Skeletal muscle tissue (tissue), 4 donors: ENCODE data around the gene TNIP1. TPM values are rescaled to one million over a fixed set of nuclear protein-coding genes. Genes with fewer than 3 reads are reported as not detected.

Experiments used
- H3K27ac ChIP-seq: one replicate; pipeline ENCODE4 v1.7.0; 2013; ENCODE audit warnings: mild to moderate bottlenecking, low read depth, low read length, inconsistent platforms
- H3K27me3 ChIP-seq, 3 donors: one replicate each; pipeline ENCODE4 v1.7.0; 2013; ENCODE audit warnings: low read length in 3 of 3; ENCODE audit not compliant: control insufficient read depth in 3 of 3, insufficient read depth in 3 of 3
- H3K36me3 ChIP-seq, 3 donors: one replicate each; pipeline ENCODE4 v1.7.0; 2013; ENCODE audit warnings: low read length in 3 of 3; ENCODE audit not compliant: control insufficient read depth in 3 of 3, insufficient read depth in 3 of 3
- H3K4me1 ChIP-seq, 3 donors: one replicate each; pipeline ENCODE4 v1.7.0; 2013; ENCODE audit warnings: low read length in 3 of 3, mild to moderate bottlenecking in 3 of 3; ENCODE audit not compliant: control insufficient read depth in 3 of 3, insufficient read depth in 3 of 3
- H3K4me3 ChIP-seq, 3 donors: one replicate each; pipeline ENCODE4 v1.7.0; 2013; ENCODE audit warnings: low read length in 3 of 3
- H3K9ac ChIP-seq, 3 donors: one replicate each; pipeline ENCODE4 v1.7.0; 2013; ENCODE audit warnings: low read length in 3 of 3, mild to moderate bottlenecking in 3 of 3, moderate library complexity in 2 of 3, low read depth in 1 of 3
- H3K9me3 ChIP-seq, 3 donors: one replicate each; pipeline ENCODE4 v1.7.0; 2013; ENCODE audit warnings: low read length in 3 of 3; ENCODE audit not compliant: control insufficient read depth in 3 of 3
- total RNA-seq: library from RNA; depleted of rRNA; stranded (reverse); fragments of >200 nt; gene quantifications from one replicate; pipeline ENCODE4 v1.2.3, GENCODE V29; 2014
- donor health status: Osteomylitis.

Gene TNIP1
- 42.8 TPM for total RNA-seq

GRCh38 chr5:151080613-151081430 lies at the start of gene TNIP1:
TSS of gene TNIP1 (minus strand) at chr5:151081034. CDS start at chr5:151065095, 15,939 bp downstream.
- no peaks in the 10 kb centered on the region for H3K27me3 ChIP-seq
- H3K27ac ChIP-seq, result peak within 1 kb of the TSS; percentile 100
- peaks cover 4 to 15% (median 6%) of the 10 kb centered on the region in 3 donors for H3K36me3 ChIP-seq
- peak within 1 kb of the TSS; percentile 81 to 92 (median 90) for H3K4me3 ChIP-seq
- peak within 1 kb of the TSS; percentile 99 to 100 (median 99) for H3K9ac ChIP-seq
- peaks cover 69 to 89% (median 70%) of the 10 kb centered on the region in 3 donors for H3K4me1 ChIP-seq
- no peaks in the 10 kb centered on the region for H3K9me3 ChIP-seq

DNA sequence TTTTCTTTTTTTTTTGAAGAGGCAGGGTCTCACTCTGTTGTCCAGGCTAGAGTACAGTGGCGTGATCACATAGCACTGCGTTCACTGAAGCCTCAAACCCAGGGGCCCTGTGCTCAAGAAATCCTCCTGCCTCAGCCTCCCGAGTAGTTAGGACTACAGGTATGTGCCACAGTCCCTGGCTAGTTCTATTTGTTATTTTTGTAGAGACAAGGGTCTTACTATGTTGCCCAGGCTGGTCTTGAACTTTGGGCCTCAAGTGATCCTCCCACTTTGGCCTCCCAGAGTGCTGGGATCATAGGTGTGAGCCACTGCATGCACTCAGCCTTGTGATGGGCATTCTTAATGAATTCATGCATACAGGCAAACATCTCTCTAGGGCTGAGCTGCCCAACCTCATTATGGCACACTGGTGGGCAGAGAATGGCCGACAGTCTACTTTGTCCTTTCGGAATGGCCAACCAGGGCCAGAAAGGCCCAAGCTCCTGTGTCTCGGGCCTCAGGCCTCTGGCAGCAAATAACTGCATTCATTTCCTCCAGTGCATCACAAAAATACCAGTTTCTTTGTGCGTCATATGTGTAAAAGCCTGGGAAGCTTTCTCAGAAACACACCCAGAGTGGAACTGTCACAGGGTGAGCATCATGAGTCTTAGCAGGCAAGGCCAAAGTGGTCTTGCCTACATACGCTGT lies 49.5 kb upstream of the TNIP1 start:
- no peaks in the 10 kb centered on the region for H3K27me3 ChIP-seq
- no peak overlapping the region for H3K27ac ChIP-seq
- no peaks in the 10 kb centered on the region for H3K9me3 ChIP-seq
- H3K36me3 ChIP-seq, result peaks cover 80 to 87% (median 86%) of the 10 kb centered on the region in 3 donors
- no peak overlapping the region for H3K4me3 ChIP-seq
- H3K4me1 ChIP-seq, result peaks cover 12 to 15% (median 14%) of the 10 kb centered on the region in 3 donors
- no peak overlapping the region for H3K9ac ChIP-seq

- Histone ChIP-seq H3K27ac (no peak overlapping the region), H3K27me3 (no peaks in the 10 kb centered on the region), H3K36me3 (peaks cover 66 to 75% (median 72%) of the 10 kb centered on the region in 3 donors), H3K9me3 (no peaks in the 10 kb centered on the region), H3K9ac (no peak overlapping the region), H3K4me1 (peaks cover 28 to 31% (median 28%) of the 10 kb centered on the region in 3 donors), H3K4me3 (no peak overlapping the region)
These were observed 48.0 kb upstream of the TNIP1 start for GRCh38 chr5:151128817-151129216.

GRCh38 chr5:151127926-151128325 lies 47.1 kb upstream of the TNIP1 start:
- Histone ChIP-seq H3K9me3 (no peaks in the 10 kb centered on the region), H3K36me3 (peaks cover 60 to 71% (median 68%) of the 10 kb centered on the region in 3 donors), H3K9ac (no peak overlapping the region), H3K27me3 (no peaks in the 10 kb centered on the region), H3K4me3 (no peak overlapping the region), H3K27ac (no peak overlapping the region), H3K4me1 (peaks cover 37 to 40% (median 37%) of the 10 kb centered on the region in 3 donors)

- Histone ChIP-seq H3K9ac (peak overlapping the region in 1 of 3 donors; percentile 7), H3K36me3 (peaks cover 60 to 71% (median 69%) of the 10 kb centered on the region in 3 donors), H3K27ac (peak overlapping the region; percentile 89), H3K9me3 (no peaks in the 10 kb centered on the region), H3K4me1 (peaks cover 52 to 57% (median 52%) of the 10 kb centered on the region in 3 donors), H3K27me3 (no peaks in the 10 kb centered on the region), H3K4me3 (no peak overlapping the region)
These were observed 45.4 kb upstream of the TNIP1 start for GRCh38 chr5:151126199-151126645.

- H3K4me1 ChIP-seq, result peaks cover 52 to 57% (median 52%) of the 10 kb centered on the region in 3 donors
- H3K9me3 ChIP-seq, result no peaks in the 10 kb centered on the region
- no peaks in the 10 kb centered on the region for H3K27me3 ChIP-seq
- peaks cover 55 to 71% (median 69%) of the 10 kb centered on the region in 3 donors for H3K36me3 ChIP-seq
- H3K4me3 ChIP-seq, result no peak overlapping the region
- no peak overlapping the region for H3K9ac ChIP-seq
- peak overlapping the region; percentile 89 for H3K27ac ChIP-seq
These were observed 44.6 kb upstream of the TNIP1 start for GRCh38 chr5:151125421-151125820.

GRCh38 chr5:151123897-151124751 lies 43.3 kb upstream of the TNIP1 start:
- peak overlapping the region; percentile 32 to 74 (median 57) for H3K9ac ChIP-seq
- no peaks in the 10 kb centered on the region for H3K27me3 ChIP-seq
- H3K27ac ChIP-seq, result peak overlapping the region; percentile 89
- peaks cover 60 to 70% (median 69%) of the 10 kb centered on the region in 3 donors for H3K36me3 ChIP-seq
- no peaks in the 10 kb centered on the region for H3K9me3 ChIP-seq
- peak overlapping the region in 1 of 3 donors; percentile 49 for H3K4me3 ChIP-seq
- peaks cover 52 to 57% (median 52%) of the 10 kb centered on the region in 3 donors for H3K4me1 ChIP-seq

- H3K27me3 ChIP-seq, result no peaks in the 10 kb centered on the region
- H3K9ac ChIP-seq, result peak overlapping the region in 1 of 3 donors; percentile 22
- H3K27ac ChIP-seq, result peak overlapping the region; percentile 89
- H3K4me1 ChIP-seq, result peaks cover 52 to 57% (median 52%) of the 10 kb centered on the region in 3 donors
- H3K4me3 ChIP-seq, result no peak overlapping the region
- no peaks in the 10 kb centered on the region for H3K9me3 ChIP-seq
- H3K36me3 ChIP-seq, result peaks cover 54 to 67% (median 64%) of the 10 kb centered on the region in 3 donors
These were observed 42.0 kb upstream of the TNIP1 start for GRCh38 chr5:151122828-151123227.

DNA sequence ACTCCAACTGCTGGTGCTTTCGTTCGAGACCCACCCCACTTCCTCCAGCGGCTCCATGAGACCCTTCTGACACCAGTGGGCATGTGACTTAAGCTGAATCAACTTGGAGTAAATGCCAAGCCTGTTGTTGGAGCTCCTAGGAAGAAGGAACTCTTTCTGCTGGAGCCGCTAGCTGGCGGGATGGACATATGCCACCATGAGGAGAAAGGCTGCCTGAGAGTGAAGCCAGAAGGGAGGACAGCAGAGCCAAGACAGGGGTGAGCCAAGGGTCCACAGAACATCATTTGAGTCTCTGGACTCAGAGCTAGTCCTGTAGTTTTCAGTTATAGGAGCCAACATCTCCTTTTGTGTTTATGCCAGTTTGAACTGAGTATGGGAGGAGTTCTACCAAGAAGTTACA lies 40.8 kb upstream of the TNIP1 start:
- Histone ChIP-seq H3K9me3 (no peaks in the 10 kb centered on the region), H3K4me1 (peaks cover 50 to 54% (median 52%) of the 10 kb centered on the region in 3 donors), H3K9ac (peak overlapping the region in 1 of 3 donors; percentile 16), H3K27ac (peak overlapping the region; percentile 36), H3K4me3 (no peak overlapping the region), H3K27me3 (no peaks in the 10 kb centered on the region), H3K36me3 (peaks cover 60 to 69% (median 68%) of the 10 kb centered on the region in 3 donors)
